Activated naive CD8-positive, alpha-beta T cell treated with anti-CD3 and anti-CD28 coated beads, Interleukin-2, amount 50 U/mL, for 24 hours (primary cell): ENCODE measurements around the gene ESPNL.
"Not testable (repeated sequence)": the region's sequence is repeated elsewhere in the genome, so short reads cannot be mapped to it uniquely, and the experiment has no call there.

ENCODE experiments used
- ATAC-seq: fragments of 150-1000 bp; cut with Tn5 transposase; one replicate; pipeline ENCODE4 v1.10.0; 2021
- DNase-seq: peaks from one replicate; pipeline ENCODE4 v3.0.0; 2021
- H3K27ac Mint-ChIP-seq: one replicate; pipeline ENCODE4 v1.8.0; 2021; ENCODE audit warnings: mild to moderate bottlenecking, mixed read lengths
- H3K27me3 Mint-ChIP-seq: one replicate; pipeline ENCODE4 v1.8.0; 2021; ENCODE audit warnings: mixed read lengths
- H3K36me3 Mint-ChIP-seq: one replicate; pipeline ENCODE4 v1.8.0; 2021; ENCODE audit warnings: low read depth, mixed read lengths
- H3K4me1 Mint-ChIP-seq: one replicate; pipeline ENCODE4 v1.8.0; 2021; ENCODE audit warnings: mixed read lengths
- H3K4me3 Mint-ChIP-seq: one replicate; pipeline ENCODE4 v1.8.0; 2021; ENCODE audit warnings: mild to moderate bottlenecking, moderate library complexity, mixed read lengths
- H3K9me3 Mint-ChIP-seq: one replicate; pipeline ENCODE4 v1.8.0; 2021; ENCODE audit warnings: mixed read lengths

The ESPNL gene, protein sequence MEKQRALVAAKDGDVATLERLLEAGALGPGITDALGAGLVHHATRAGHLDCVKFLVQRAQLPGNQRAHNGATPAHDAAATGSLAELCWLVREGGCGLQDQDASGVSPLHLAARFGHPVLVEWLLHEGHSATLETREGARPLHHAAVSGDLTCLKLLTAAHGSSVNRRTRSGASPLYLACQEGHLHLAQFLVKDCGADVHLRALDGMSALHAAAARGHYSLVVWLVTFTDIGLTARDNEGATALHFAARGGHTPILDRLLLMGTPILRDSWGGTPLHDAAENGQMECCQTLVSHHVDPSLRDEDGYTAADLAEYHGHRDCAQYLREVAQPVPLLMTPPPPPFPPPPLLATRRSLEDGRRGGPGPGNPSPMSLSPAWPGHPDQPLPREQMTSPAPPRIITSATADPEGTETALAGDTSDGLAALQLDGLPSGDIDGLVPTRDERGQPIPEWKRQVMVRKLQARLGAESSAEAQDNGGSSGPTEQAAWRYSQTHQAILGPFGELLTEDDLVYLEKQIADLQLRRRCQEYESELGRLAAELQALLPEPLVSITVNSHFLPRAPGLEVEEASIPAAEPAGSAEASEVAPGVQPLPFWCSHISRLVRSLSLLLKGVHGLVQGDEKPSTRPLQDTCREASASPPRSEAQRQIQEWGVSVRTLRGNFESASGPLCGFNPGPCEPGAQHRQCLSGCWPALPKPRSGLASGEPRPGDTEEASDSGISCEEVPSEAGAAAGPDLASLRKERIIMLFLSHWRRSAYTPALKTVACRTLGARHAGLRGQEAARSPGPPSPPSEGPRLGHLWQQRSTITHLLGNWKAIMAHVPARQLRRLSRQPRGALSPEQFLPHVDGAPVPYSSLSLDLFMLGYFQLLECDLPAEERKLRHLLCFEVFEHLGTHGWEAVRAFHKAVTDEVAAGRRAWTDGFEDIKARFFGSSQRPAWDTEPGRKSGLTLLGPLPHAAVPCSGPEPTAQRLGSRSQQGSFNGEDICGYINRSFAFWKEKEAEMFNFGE

DNA sequence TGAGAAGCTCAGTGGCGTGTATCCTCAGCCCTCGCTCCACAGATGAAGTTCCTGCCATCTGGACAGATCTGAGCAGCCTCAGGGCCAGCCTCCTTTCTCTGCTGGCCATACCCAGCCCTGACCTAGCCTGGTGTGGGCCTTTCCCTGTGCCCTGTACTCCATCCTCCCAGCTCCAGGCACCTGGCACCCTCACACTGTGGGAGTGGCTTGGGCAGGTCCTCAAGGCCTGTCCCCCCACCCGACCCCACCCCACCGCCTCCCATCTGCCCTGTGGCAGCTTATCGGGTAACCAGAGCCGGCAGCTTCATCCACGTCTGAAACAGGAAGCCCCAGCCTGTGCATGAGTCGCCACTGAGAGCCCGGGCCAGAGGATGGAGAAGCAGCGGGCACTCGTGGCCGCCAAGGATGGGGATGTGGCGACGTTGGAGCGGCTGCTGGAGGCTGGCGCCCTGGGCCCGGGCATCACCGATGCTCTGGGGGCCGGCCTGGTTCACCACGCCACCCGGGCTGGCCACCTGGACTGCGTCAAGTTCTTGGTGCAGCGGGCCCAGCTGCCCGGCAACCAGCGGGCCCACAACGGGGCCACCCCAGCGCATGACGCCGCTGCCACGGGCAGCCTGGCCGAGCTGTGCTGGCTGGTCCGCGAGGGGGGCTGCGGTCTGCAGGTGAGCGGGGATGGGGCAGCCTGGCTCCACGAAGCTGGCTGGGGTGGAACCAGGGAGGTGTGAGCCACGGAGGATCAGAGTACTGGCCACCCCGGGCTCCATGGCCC lies at the start of gene ESPNL:
ESPNL (plus strand) TSS at position 292 of the 772 bp plus-strand sequence; CDS start at position 372, 80 bp downstream.
- DNase-seq = no peak
- Mint-ChIP-seq H3K27ac (peak within 1 kb of the TSS; percentile 53), H3K9me3 (no peaks in the 10 kb centered on the region), H3K4me3 (no peak within 1 kb of the TSS), H3K4me1 (peaks cover 13% of the 10 kb centered on the region), H3K36me3 (peaks cover 14% of the 10 kb centered on the region), H3K27me3 (no peaks in the 10 kb centered on the region)
- ATAC-seq = no peak

DNA sequence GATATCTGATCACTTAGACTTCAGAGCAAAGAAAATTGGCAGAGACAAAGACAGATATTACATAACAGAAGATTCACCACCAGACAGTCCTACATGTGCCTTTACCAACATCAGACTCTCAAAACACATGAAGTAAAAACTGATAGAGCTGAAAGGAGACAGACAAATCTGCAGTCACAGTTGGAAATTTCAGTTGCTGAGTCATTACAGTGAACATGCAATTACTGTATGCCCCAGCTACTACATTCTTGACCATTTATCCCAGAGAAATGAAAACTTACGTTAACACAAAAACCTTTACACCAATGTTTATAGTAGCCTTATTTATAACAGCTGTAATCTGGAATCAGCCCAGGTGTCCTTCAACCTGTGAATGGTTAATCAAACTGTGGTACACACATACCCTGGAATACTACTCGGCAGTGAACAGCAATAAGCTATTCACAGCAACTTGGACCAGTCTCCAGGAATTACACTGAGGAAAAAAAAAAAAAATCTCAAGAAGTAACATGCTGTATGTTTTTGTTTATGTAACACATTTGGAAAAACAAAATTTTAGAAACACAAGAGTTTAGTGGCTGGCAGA lies 46.9 kb upstream of the ESPNL start:
- Mint-ChIP-seq H3K4me3 (no peak overlapping the region), H3K27me3 (peaks cover 19% of the 10 kb centered on the region), H3K9me3 (peaks cover 9% of the 10 kb centered on the region), H3K27ac (no peak overlapping the region), H3K4me1 (peaks cover 5% of the 10 kb centered on the region), H3K36me3 (peaks cover 1% of the 10 kb centered on the region)
- DNase-seq (no peak), ATAC-seq (no peak)

DNA sequence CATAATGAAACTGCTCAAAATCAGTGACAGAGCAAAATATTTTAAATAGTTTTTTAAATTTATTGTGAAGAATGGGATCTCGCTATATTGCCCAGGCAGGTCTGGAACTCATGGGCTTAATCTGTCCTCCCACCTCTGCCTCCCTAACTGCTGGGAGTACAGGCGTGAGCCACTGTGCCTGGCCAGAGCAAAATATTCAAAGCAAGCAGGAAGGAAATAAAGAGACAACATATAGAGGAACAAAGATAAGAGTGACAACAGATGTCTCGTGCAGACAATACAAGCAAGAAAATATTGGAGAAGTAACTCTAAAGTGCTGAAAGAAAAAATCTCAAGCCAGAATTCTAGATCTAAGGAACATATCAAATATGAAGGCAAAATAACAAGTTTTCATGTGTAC lies 44.3 kb upstream of the ESPNL start:
- no peak overlapping the region for H3K27ac Mint-ChIP-seq
- peaks cover 23% of the 10 kb centered on the region for H3K27me3 Mint-ChIP-seq
- H3K4me3 Mint-ChIP-seq = no peak overlapping the region
- no peaks in the 10 kb centered on the region for H3K9me3 Mint-ChIP-seq
- peaks cover 17% of the 10 kb centered on the region for H3K4me1 Mint-ChIP-seq
- peaks cover 10% of the 10 kb centered on the region for H3K36me3 Mint-ChIP-seq
- no peak for DNase-seq
- no peak for ATAC-seq

DNA sequence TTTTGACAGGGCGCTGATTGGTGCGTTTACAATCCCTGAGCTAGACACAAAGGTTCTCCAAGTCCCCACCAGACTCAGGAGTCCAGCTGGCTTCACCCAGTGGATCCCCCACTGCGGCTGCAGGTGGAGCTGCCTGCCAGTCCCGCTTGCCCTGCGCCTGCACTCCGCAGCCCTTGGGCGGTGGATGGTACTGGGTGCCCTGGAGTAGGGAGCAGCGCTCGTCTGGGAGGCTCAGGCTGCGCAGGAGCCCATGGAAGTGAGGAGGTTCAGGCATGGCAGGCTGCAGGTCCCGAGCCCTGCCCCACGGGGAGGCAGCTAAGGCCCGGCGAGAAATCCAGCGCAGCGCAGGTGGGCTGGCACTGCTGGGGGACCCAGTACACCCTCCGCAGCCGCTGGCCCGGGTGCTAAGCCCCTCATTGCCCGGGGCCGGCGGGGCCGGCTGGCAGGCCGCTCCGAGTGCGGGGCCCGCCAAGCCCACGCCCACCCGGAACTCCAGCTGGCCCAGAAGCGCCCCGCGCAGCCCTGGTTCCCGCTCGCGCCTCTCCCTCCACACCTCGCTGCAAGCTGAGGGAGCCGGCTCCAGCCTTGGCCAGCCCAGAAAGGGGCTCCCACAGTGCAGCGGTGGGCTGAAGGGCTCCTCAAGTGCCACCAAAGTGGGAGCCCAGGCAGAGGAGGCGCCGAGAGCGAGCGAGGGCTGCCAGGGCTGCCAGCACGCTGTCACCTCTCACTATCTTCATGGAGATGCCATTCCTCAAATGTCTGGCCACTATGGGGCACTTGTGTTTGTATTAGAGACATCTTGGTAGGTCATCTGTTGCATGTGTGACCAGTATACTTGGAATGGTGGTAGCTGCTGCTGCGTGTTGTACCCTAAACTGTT lies 42.2 kb upstream of the ESPNL start:
- peaks cover 23% of the 10 kb centered on the region for H3K27me3 Mint-ChIP-seq
- not testable (repeated sequence) for H3K4me3 Mint-ChIP-seq, DNase-seq, H3K27ac Mint-ChIP-seq, ATAC-seq, H3K9me3 Mint-ChIP-seq
- peaks cover 25% of the 10 kb centered on the region for H3K36me3 Mint-ChIP-seq
- peaks cover 33% of the 10 kb centered on the region for H3K4me1 Mint-ChIP-seq

DNA sequence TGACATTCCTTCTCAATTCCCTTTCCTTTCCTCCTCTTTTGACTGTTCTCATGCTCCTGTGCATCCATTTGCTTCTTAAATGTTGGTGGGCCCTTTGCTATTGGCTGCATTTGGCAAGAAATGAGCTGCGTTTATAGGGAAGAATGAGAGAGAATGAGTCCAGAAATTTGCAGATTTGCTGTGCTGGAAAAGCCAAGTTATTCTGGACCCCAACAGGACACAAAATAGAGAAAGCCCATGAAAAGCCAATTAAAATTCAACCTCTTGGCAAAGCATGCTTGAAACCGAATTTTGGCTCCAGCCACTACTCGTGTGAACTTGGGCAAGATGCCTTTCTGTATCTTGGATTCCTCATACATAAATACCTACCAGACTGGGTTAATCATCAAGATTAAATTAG lies 40.6 kb upstream of the ESPNL start:
- Mint-ChIP-seq H3K27ac (peak overlapping the region; percentile 89), H3K4me1 (peaks cover 48% of the 10 kb centered on the region), H3K4me3 (peak overlapping the region; percentile 94), H3K27me3 (peaks cover 23% of the 10 kb centered on the region), H3K9me3 (no peaks in the 10 kb centered on the region), H3K36me3 (peaks cover 39% of the 10 kb centered on the region)
- ATAC-seq (no peak), DNase-seq (no peak)

DNA sequence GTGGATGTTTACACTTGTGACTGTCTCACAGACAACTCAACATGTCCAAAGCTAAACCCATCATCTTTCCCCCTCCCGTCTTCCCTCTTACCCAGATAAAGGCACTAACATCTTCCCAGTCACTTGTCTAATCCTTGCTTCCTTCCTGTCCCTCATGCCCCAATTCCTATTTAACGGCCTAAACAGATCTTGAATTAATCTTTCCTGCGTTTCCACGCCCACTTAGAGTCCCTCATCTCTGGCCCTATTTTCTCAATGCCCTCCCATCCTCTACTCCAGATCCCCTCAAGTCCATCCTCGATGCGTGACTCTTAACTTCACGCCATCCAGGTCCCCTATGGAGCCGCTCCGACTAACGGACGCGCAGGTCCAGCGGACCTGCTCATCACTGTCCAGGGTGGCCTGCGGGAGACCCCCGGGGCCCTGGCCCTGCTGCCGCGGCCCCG lies 40.0 kb upstream of the ESPNL start:
- Mint-ChIP-seq H3K27ac (peak overlapping the region; percentile 89), H3K4me3 (peak overlapping the region; percentile 94), H3K4me1 (peaks cover 53% of the 10 kb centered on the region), H3K36me3 (peaks cover 44% of the 10 kb centered on the region), H3K9me3 (peaks cover 4% of the 10 kb centered on the region), H3K27me3 (peaks cover 23% of the 10 kb centered on the region)
- DNase-seq = no peak
- ATAC-seq = no peak

DNA sequence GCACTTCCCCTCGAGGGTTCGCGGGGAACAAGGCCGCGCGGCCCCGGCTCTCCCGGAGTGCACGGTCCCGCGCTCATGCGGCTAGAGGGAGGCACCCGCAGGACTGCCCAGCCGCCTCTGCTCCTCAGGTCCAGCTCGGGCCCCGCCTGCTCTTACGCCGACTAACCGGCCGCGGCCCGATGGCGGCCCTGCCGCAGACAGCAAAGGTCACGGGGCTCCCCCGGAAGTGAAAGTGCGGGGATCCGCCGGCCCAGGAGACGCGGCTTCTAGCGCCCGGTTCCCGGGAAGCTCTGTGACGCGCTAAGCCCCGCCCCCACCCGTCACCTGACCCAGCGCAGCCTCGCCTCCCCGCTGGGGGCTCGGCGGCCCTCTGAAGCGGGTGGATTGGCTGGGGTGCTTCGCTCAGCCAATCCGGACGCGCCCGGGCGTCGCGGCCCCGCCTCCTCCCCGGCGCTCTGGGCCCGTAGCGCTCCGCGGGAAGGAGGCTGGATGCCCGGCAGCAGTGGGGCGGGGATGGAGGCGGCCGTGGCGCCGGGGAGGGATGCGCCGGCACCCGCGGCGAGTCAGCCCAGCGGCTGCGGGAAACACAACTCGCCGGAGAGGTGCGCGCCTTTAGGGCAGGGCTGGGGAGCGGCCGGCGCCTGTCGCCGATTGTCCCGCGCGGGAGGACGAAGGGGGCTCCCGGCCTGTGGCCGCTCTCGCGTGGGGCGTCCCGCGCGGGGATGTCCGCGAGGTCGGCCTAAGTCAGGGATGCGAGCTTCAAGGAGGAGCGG lies 39.4 kb upstream of the ESPNL start, which contains the start of gene SCLY:
SCLY (plus strand) TSS at position 460 of the 773 bp plus-strand sequence; CDS start at position 514, 54 bp downstream.
- Mint-ChIP-seq H3K36me3 (peaks cover 49% of the 10 kb centered on the region), H3K4me1 (peaks cover 56% of the 10 kb centered on the region), H3K27me3 (peaks cover 21% of the 10 kb centered on the region), H3K9me3 (peaks cover 6% of the 10 kb centered on the region), H3K27ac (peak within 1 kb of the TSS; percentile 91), H3K4me3 (peak within 1 kb of the TSS; percentile 94)
- DNase-seq = peak; percentile 97
- peak; percentile 97 for ATAC-seq

DNA sequence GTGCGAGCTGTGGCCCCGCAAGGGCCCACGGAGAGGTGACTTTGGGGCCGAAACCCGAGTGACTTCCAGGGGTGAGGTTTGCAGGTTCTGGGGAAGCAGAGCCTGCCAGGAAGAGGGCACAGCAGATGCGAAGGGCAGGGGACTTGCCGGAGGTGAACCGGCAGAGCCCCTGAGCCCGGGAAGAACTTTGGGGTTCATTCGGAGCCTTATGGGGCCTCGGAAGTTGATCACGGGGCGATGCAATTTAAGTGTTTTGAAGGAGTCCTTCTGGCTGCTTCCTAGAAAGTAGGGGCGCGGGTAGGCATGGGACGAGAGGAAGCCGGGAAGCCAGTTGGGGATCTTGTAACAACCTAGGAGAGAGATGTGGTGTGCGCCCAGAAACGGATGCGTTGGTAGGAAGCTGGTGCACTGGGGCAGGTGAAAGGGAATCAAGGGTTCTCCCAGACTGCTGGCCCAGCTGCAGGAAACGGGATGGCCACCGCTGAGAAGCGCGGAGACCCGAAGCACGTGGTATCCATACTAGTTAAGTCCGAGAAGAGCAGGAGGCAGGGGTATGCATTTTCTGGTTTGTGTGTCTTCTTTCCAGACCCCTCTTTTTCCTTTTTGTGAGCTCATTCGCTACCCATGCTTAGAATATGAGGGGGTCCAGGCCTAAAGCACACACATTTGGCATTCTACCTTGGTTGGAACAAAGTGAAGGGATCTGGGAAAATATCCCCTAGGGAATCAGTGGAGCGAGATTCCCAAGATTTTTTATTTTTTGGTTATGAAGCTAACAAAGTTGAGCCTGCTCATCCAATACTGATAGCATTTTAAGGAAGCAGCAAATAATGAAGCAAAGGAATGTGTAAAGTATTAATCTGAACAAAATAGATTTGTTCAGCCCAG lies 38.6 kb upstream of the ESPNL start:
- DNase-seq = peak; percentile 36
- peaks cover 64% of the 10 kb centered on the region for H3K4me1 Mint-ChIP-seq

DNA sequence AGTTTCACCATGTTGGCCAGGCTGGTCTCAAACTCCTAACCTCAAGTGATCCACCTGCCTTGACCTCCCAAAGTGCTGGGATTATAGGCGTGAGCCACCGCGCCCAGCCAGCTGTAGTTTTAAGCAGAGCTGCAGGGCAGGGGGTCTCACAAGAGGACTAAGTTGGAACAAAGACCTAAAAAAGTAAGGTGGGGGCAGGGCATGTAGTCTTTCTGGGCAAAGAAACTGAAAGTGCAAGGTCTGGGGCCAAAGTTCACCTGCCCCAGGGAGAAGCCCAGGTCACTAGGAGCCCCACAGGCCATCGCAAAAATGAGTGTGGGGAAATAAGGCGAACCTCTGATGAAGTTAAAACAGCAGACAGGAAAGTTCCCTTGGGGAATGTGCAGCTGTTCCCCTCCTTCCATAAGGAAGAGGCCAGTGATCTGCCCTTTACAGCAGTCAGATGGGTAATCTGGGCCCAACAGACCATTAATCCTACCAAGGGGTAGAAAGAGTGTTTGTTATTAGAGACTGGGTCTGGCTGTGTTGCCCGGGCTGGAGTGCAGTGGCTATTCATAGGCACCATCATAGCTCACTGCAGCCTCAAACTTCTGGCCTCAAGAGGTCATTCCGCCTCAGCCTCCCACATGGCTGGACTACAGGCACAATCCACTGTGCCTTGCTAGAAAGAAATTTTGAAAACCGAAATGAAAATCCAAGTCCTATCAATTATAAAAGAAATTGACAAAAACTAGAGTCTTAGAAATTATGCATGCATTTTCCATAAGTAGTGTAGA lies 36.5 kb upstream of the ESPNL start:
- Mint-ChIP-seq H3K27ac (peak overlapping the region; percentile 54), H3K27me3 (peaks cover 2% of the 10 kb centered on the region), H3K36me3 (peaks cover 77% of the 10 kb centered on the region), H3K4me1 (peaks cover 79% of the 10 kb centered on the region), H3K9me3 (peaks cover 25% of the 10 kb centered on the region), H3K4me3 (peak overlapping the region; percentile 94)
- DNase-seq (no peak), ATAC-seq (no peak)

More for the DNA sequence above, 38.6 kb upstream of the ESPNL start:
- Mint-ChIP-seq H3K9me3 (peaks cover 13% of the 10 kb centered on the region), H3K36me3 (peaks cover 57% of the 10 kb centered on the region), H3K27me3 (peaks cover 13% of the 10 kb centered on the region), H3K27ac (peak overlapping the region; percentile 91), H3K4me3 (peak overlapping the region; percentile 94)
- peak; percentile 2 for ATAC-seq

DNA sequence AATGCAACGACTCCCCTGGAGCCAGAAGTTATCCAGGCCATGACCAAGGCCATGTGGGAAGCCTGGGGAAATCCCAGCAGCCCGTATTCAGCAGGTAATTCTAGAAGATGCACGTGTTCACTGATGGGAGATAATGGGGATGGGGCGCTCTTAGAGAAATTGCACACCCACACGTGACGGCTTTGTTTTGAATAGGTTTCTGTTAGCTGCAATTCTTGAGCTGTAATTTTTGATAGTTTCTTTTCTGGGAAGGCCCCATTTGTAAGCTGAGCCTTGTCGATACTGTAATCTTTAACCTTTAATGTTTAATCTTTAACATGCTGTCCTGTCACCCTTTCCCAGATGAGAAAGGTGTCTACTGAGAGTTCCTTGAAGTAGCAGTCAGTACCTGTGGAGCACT lies 35.8 kb upstream of the ESPNL start:
- DNase-seq = no peak
- Mint-ChIP-seq H3K27me3 (no peaks in the 10 kb centered on the region), H3K36me3 (peaks cover 77% of the 10 kb centered on the region), H3K9me3 (peaks cover 25% of the 10 kb centered on the region), H3K4me3 (peak overlapping the region; percentile 42), H3K27ac (peak overlapping the region; percentile 54), H3K4me1 (peaks cover 83% of the 10 kb centered on the region)
- no peak for ATAC-seq
